HepG2 (cell line): ENCODE results near the gene TPRG1L. TPM values are rescaled to one million over a fixed set of nuclear protein-coding genes. Genes with fewer than 3 reads are reported as not detected.

Source experiments
- ASH2L ChIP-seq: fragments of 300-600, 200-600 bp; sonication (generic); IDR thresholded peaks from 2 replicates; pipeline ENCODE4 v1.7.0; 2017; ENCODE audit warnings: low read depth, mild to moderate bottlenecking, moderate library complexity, mixed read lengths, low read length; ENCODE audit not compliant: insufficient read length
- ATF7-NPFF ChIP-seq: sonication (generic); formaldehyde crosslinking; IDR thresholded peaks from 2 replicates; pipeline ENCODE4 v1.8.1; 2023; ENCODE audit warnings: mild to moderate bottlenecking, low read depth, missing genetic modification reagents, moderate library complexity
- BORCS8-MEF2B ChIP-seq: sonication (generic); formaldehyde crosslinking; IDR thresholded peaks from 2 replicates; pipeline ENCODE4 v1.8.0; 2022; ENCODE audit warnings: mild to moderate bottlenecking, missing genetic modification reagents
- BRCA1 ChIP-seq: sonication (generic); formaldehyde crosslinking; IDR thresholded peaks from 2 replicates; pipeline ENCODE4 v1.4.0; 2020; ENCODE audit warnings: missing genetic modification reagents
- ERF ChIP-seq: IDR thresholded peaks from 2 replicates; pipeline ENCODE4 v1.6.1; 2018; ENCODE audit warnings: missing biosample characterization, missing genetic modification reagents
- FOXA3 ChIP-seq: IDR thresholded peaks from 2 replicates; pipeline ENCODE4 v1.6.1; 2016; ENCODE audit warnings: missing genetic modification reagents, missing compliant biosample characterization
- HOXA7 ChIP-seq: sonication (generic); formaldehyde crosslinking; IDR thresholded peaks from 2 replicates; pipeline ENCODE4 v1.8.1; 2022; ENCODE audit warnings: mild to moderate bottlenecking, missing genetic modification reagents, moderate library complexity
- KAT8 ChIP-seq: IDR thresholded peaks from 2 replicates; pipeline ENCODE4 v1.6.1; 2016; ENCODE audit warnings: missing genetic modification reagents, missing compliant biosample characterization
- KDM2A ChIP-seq: sonication (generic); formaldehyde crosslinking; IDR thresholded peaks from 2 replicates; pipeline ENCODE4 v1.4.0; 2020; ENCODE audit warnings: low read depth, missing genetic modification reagents, borderline replicate concordance
- MBNL3 ChIP-seq: fragments of 250-450 bp; sonication (Bioruptor Pico); conservative IDR thresholded peaks from 2 replicates; pipeline ENCODE4 v1.8.0; 2022; ENCODE audit warnings: mild to moderate bottlenecking, inconsistent platforms
- NFKB2 ChIP-seq: sonication (generic); formaldehyde crosslinking; IDR thresholded peaks from 2 replicates; pipeline ENCODE4 v1.4.0; 2020; ENCODE audit warnings: missing genetic modification reagents, borderline replicate concordance
- NR2F6 ChIP-seq, 2 experiments: IDR thresholded peaks; 2 replicates each; pipeline ENCODE4 v1.6.1; 2016; ENCODE audit warnings: antibody characterized with exemption in 1 of 2, mild to moderate bottlenecking in 1 of 2
- POLR2AphosphoS5 ChIP-seq: IDR thresholded peaks from 2 replicates; pipeline ENCODE4 v1.6.1; 2012; ENCODE audit warnings: low read depth, low read length
- POLR2G ChIP-seq: fragments of 200-400 bp; formaldehyde crosslinking; IDR thresholded peaks from 2 replicates; pipeline ENCODE4 v1.6.1; 2018; ENCODE audit warnings: mild to moderate bottlenecking, low read depth, low read length, moderate library complexity
- RBFOX2 ChIP-seq: fragments of 200-400 bp; formaldehyde crosslinking; IDR thresholded peaks from 2 replicates; pipeline ENCODE4 v1.6.1; 2017; ENCODE audit warnings: low read depth, mild to moderate bottlenecking, low read length
- RXRA ChIP-seq: sonication (generic); formaldehyde crosslinking; IDR thresholded peaks from 2 replicates; pipeline ENCODE4 v1.5.1; 2020; ENCODE audit warnings: missing genetic modification reagents
- SP4 ChIP-seq: sonication (generic); formaldehyde crosslinking; IDR thresholded peaks from 2 replicates; pipeline ENCODE4 v1.8.1; 2023; ENCODE audit warnings: mild to moderate bottlenecking, missing genetic modification reagents
- XRCC5 ChIP-seq: fragments of 200-400 bp; formaldehyde crosslinking; optimal IDR thresholded peaks from 2 replicates; pipeline ENCODE3; 2017; ENCODE audit warnings: mild to moderate bottlenecking, low read length
- YY1 ChIP-seq: IDR thresholded peaks from 2 replicates; pipeline ENCODE4 v1.6.1; 2011; ENCODE audit warnings: low read length, low read depth, moderate library complexity, mild to moderate bottlenecking; ENCODE audit not compliant: insufficient read depth, insufficient replicate concordance
- ZNF547 ChIP-seq: sonication (generic); formaldehyde crosslinking; IDR thresholded peaks from 2 replicates; pipeline ENCODE4 v1.5.1; 2020; ENCODE audit warnings: mild to moderate bottlenecking, missing genetic modification reagents
- ZNF567 ChIP-seq: sonication (generic); formaldehyde crosslinking; IDR thresholded peaks from 2 replicates; pipeline ENCODE4 v1.8.1; 2023; ENCODE audit warnings: mild to moderate bottlenecking, missing genetic modification reagents, borderline replicate concordance
- polyA plus RNA-seq, 8 experiments: library from polyadenylated mRNA; depleted of rRNA in 3 of 8; stranded (reverse) in 7 of 8; unstranded in 1 of 8; fragments of >200 nt; fragmentation: Illumina TruSeq in 4 of 8; extraction: Trizol in 4 of 8; gene quantifications; 2 replicates each; pipeline versions ENCODE4 v1.2.1 to v1.2.3, GENCODE V29; 2011 to 2016; ENCODE audit warnings: low read depth in 4 of 8, missing spikeins in 1 of 8, mixed read lengths in 1 of 8; ENCODE audit not compliant: insufficient read depth in 1 of 8
- total RNA-seq, 5 experiments: library from RNA; depleted of rRNA; stranded (reverse); fragments of >200 nt; fragmentation: Illumina TruSeq; extraction: Trizol; gene quantifications; 2 replicates each; pipeline ENCODE4 v1.2.3, GENCODE V29; 2016; ENCODE audit warnings: low read depth in 1 of 5
- TF ChIP-seq, protein P1 (sequence below): sonication (generic); formaldehyde crosslinking; IDR thresholded peaks from 2 replicates; pipeline ENCODE4 v1.8.0; 2022; ENCODE audit warnings: mild to moderate bottlenecking, missing genetic modification reagents, moderate library complexity
- TF ChIP-seq, protein P2 (sequence below): sonication (generic); formaldehyde crosslinking; IDR thresholded peaks from 2 replicates; pipeline ENCODE4 v1.5.0; 2020; ENCODE audit warnings: missing genetic modification reagents, mild to moderate bottlenecking, borderline replicate concordance
- TF ChIP-seq, protein P3 (sequence below): sonication (generic); formaldehyde crosslinking; IDR thresholded peaks from 2 replicates; pipeline ENCODE4 v1.4.0; 2020; ENCODE audit warnings: missing genetic modification reagents

The TPRG1L gene
- total and polyA plus RNA-seq, 2 of the 13 experiments (the other 11 are each of a cell fraction or from before 2014, with no cell fraction given), result 21.3 to 37.4 TPM

DNA sequence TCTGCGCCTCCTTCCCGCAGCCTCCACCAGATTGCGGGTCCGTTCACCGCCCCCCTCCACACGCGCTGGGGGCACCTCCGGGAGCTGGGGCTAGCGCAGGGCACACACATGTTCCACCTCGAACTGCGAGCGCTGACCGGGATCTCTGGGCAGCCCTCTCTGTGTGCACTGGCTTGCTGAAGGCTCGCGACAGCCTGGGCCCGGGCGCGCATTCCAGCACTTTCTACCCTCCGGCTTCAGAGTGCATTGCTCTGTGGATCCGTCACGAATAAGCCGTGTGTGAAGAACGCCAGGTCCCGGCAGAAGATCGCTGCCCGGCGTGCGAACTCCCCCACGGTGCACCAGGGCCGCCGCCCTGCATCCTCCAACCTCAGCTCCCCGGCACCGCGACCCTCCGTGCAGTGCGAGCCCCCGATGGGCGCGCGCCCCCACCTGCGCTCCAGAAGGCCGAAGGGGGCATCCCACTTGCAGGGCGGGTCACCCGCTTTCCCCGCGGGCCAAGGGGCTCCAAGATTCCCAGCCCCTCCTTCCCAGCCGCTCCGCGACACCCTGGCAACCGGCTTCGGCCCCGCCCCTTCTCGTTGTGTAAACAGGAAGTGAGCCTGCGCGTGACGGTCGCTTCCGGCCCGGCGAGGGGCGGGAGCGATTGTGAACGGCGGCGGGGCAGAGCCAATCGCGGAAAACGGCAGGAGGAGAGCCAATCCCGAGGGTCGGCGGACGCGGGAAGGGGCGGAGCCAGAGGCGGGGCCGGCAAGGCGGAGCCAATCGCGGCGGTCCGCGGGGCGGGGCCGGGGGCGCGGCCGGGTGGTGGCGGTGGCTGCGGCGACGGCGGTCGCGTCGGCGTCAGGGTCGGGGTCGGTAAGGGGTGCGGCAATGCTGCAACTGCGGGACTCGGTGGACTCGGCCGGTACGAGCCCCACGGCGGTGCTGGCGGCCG lies at the start of gene TPRG1L (continued):
- TF ChIP-seq MBNL3 (CRISPR knock-in tag) (no peak), POLR2AphosphoS5 (0 out of 2 replicates have a peak, but pooled peaks have one; percentile 32), ZNF547 (CRISPR knock-in tag) (0 out of 2 replicates have a peak, but pooled peaks have one; percentile 51), NFKB2 (CRISPR knock-in tag) (peak; percentile 85; the same call in 1 of the 2 replicates), ZNF567 (0 out of 2 replicates have a peak, but pooled peaks have one; percentile 69), KAT8 (CRISPR knock-in tag) (peak; percentile 80), BORCS8-MEF2B (CRISPR knock-in tag) (peak; percentile 10; the same call in 1 of the 2 replicates), KDM2A (CRISPR knock-in tag) (peak; percentile 65; the same call in 1 of the 2 replicates), FOXA3 (CRISPR knock-in tag) (peak; percentile 97), POLR2G (0 out of 2 replicates have a peak, but pooled peaks have one; percentile 33), ASH2L (peak; percentile 62), RXRA (CRISPR knock-in tag) (peak; percentile 35), NR2F6 (IDR thresholded peaks at IDR 0.05) (no peak), NR2F6 (CRISPR knock-in tag; IDR thresholded peaks at IDR 0.05) (0 out of 2 replicates have a peak, but pooled peaks have one; percentile 10), BRCA1 (0 out of 2 replicates have a peak, but pooled peaks have one; percentile 29), XRCC5 (peak; percentile 57), YY1 (peak; percentile 22), ERF (CRISPR knock-in tag) (peak; percentile 33; the same call in 1 of the 2 replicates), HOXA7 (CRISPR knock-in tag) (no peak), SP4 (peak; percentile 97), ATF7-NPFF (CRISPR knock-in tag) (peak; percentile 63), RBFOX2 (peak; percentile 72)
- TF ChIP-seq, protein P1, sequence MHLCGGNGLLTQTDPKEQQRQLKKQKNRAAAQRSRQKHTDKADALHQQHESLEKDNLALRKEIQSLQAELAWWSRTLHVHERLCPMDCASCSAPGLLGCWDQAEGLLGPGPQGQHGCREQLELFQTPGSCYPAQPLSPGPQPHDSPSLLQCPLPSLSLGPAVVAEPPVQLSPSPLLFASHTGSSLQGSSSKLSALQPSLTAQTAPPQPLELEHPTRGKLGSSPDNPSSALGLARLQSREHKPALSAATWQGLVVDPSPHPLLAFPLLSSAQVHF (CRISPR knock-in tag), result 0 out of 2 replicates have a peak, but pooled peaks have one; percentile 60
- TF ChIP-seq, protein P2, sequence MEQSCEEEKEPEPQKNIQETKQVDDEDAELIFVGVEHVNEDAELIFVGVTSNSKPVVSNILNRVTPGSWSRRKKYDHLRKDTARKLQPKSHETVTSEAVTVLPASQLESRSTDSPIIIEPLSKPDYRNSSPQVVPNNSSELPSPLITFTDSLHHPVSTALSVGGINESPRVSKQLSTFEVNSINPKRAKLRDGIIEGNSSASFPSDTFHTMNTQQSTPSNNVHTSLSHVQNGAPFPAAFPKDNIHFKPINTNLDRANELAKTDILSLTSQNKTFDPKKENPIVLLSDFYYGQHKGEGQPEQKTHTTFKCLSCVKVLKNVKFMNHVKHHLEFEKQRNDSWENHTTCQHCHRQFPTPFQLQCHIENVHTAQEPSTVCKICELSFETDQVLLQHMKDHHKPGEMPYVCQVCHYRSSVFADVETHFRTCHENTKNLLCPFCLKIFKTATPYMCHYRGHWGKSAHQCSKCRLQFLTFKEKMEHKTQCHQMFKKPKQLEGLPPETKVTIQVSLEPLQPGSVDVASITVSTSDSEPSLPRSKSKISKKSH (CRISPR knock-in tag), result peak; percentile 35; the same call in 1 of the 2 replicates
- TF ChIP-seq, protein P3, sequence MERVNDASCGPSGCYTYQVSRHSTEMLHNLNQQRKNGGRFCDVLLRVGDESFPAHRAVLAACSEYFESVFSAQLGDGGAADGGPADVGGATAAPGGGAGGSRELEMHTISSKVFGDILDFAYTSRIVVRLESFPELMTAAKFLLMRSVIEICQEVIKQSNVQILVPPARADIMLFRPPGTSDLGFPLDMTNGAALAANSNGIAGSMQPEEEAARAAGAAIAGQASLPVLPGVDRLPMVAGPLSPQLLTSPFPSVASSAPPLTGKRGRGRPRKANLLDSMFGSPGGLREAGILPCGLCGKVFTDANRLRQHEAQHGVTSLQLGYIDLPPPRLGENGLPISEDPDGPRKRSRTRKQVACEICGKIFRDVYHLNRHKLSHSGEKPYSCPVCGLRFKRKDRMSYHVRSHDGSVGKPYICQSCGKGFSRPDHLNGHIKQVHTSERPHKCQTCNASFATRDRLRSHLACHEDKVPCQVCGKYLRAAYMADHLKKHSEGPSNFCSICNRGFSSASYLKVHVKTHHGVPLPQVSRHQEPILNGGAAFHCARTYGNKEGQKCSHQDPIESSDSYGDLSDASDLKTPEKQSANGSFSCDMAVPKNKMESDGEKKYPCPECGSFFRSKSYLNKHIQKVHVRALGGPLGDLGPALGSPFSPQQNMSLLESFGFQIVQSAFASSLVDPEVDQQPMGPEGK (CRISPR knock-in tag), result peak; percentile 74
